GM19023 (cell line): Measurements from ENCODE around the gene MAGI2.
"Not testable (repeated sequence)": the region's sequence is repeated elsewhere in the genome, so short reads cannot be mapped to it uniquely, and the experiment has no call there.

Experiments
- ATAC-seq: cut with Tn5 transposase; IDR thresholded peaks from one replicate; pipeline ENCODE4 v1.9.1; 2021; ENCODE audit warnings: mild to moderate bottlenecking, moderate library complexity; ENCODE audit not compliant: unreplicated experiment

MAGI2 gene

DNA sequence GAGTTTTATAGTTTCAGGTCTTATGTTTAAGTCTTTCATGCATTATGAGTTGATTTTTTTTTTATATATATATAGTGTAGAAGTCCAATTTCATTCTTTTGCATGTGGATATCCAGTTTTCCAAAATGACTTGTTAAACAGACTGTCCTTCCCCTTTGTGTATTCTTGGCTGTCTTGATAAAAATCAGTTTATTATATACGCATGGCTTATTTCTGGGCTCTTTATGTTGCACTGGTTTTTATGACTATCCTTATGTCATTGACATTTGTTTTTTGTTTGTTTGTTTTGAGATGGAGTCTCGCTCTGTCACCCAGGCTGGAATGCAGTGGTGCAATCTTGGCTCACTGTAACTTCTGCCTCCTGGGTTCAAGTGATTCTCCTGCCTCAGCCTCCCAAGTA is 485.9 kb downstream of the MAGI2 start:
- not testable (repeated sequence) for ATAC-seq

DNA sequence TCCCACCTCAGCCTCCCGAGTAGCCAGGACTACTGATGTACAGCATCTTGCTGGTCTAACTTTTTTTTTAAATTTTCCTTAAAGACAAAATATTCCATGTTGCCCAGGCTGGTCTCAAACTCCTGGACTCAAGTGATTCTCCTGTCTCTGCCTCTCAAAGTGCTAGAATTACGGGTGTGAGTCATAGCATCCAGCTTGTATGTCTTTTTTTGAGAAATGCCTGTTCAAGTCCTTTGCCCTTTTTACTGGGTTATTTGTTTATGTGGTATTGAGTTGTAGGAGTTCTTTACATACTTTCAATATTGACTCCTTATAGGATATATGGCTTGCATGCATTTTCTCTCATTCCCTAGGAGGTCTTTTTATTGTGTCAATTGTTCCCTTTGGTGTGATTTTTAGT is 486.4 kb downstream of the MAGI2 start:
- ATAC-seq = no peak

DNA sequence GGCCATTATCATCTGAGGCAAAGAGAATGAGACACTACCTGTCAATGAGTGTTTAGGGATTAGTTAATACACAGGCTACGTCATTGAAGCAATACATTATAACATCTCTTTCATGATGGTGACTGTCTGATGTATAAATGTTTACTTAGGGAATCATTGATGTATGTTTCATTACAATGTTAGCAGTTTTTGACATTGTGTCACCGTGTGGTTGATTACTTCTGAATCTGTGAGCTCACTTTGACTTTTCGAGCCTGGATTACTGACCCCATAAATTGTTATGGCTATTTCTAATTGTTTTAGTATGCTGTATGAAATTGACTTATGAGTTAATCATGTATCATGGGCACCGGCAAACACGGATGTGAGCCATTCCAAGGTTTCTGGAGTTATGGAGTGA is 494.0 kb downstream of the MAGI2 start:
- no peak for ATAC-seq

DNA sequence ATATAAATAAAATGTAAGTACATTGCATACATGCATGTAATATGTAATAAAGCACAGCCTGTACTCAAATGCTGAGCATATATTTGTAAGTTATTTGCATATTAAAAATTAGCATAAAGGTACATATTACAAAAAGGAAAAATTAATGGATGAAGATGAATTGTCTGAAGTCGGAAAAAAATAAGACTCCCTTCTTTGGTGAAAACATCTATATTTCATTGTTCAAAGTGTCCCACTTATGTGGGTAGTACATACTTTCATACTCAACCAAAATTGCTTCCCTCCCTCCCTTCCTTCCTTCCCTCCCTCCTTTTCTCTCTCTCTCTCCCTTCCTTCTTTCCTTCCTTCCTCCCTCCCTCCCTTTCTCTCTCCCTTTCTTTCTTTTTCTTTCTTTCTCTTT is 498.1 kb downstream of the MAGI2 start:
- no peak for ATAC-seq

DNA sequence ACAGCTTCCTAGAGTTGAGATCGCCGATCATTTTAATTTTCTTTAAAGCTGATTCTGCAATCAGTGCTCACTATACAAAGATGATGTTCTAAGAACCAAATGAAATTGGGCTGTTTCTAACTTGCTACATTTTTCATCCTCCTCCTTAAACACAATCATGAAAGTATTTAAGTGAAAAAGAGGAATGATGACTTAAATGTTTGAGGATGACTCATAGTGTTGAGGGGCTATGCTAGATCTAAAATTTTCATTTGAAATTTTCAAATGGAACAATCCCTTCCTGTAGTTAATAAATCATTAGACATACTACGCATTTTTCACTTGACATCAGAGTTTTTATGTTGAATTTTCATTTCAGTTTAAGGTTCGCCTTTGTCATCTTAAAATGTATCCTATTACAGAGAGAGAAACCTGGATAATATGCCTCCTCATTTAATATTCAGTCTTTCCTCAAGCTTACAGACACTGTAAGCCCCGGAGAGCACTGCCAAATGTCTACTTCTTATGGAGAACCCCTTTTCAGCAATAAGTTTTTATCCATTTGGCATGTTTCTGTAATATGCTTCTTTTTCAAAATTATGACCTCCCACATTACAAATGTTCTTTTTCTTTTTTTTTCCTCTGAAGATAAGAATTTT is 499.6 kb downstream of the MAGI2 start:
- ATAC-seq = no peak

DNA sequence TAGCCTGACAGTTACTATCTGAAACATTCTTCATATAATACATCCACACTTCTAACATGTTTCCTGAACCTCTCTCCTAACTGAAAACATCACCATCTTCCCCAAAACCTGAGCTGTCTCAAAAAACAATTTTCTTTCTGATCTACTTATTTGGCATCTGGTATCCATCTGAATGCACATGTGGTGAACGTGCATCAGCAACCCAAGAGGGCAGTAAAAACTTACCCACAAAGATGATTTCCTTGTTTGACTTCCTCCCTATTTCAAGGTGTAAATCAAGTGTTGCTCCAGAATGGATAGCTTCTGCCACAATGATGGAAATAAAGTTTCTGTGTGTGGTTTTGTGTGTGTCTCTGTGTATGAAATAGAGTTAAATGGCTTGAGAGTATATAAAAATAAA is 500.4 kb downstream of the MAGI2 start:
- ATAC-seq = no peak

DNA sequence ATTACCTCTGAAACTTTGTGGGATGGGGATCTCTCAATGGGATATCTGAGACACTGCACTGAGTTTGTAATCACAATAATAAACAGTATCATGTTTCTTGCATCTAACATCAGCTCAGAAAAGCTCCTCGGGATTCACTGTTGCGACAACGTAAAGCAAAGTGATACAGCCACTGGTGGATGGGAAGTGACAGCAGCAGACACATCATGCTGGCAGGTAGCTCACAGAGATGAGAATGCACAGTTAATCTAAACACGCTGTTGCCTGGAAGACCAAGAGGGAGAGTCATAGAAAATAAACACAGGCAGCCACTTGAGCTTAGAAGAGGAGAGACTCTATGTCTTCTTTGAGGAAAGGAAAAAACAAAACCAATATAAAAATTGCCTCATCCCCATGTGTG is 513.8 kb downstream of the MAGI2 start:
- ATAC-seq = no peak

DNA sequence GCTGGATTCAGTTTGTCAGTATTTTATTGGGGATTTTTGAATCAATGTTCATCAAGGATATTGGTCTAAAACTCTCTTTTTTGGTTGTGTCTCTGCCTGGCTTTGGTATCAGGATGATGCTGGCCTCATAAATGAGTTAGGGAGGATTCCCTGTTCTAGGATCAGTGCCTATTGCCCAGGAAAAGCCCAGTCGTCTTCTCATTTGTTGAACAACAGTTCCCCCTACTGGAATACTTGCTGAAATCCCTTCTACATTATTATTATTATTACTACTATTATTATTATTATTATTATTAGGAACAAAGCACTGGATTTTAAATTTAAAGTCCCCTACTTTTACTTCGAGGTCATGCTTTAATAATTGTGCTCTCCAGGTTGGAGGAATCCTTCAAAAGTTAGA is 528.9 kb downstream of the MAGI2 start:
- ATAC-seq = no peak

DNA sequence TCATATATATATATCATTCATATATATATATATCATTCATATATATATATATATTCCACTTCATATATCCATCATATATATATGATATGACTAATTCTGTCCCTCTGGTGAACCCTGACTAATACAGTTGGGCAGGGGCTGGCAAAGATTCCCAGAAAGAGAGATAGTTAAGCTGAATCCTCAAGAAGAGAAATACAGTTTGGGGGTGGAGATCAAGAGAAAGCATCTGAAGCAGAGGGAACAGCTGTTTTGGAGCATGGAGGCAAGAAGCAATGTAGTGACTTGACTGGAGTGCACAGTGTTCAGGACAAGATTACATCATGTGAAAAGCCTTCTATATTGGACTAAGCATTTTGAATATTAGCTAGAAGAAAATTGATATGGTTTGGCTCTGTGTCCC is 540.7 kb downstream of the MAGI2 start:
- no peak for ATAC-seq

DNA sequence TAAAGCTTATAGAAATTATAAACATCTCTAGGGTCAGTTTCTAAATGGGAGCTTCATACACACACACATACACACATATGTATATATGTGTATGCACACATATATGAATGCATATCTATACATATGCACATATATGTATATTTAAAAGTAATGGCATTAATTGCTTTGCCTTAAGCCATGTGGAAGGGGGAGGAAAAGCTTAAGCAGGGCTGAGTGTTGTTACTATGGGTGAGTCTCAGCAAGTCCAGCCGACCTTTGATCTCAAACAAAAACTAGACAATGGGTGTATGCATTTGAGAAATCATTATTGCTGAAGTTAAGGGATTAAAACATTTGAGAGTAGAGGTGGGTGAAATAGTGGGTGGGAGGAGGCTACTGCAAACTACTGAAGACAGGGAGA is 546.7 kb downstream of the MAGI2 start:
- no peak for ATAC-seq

DNA sequence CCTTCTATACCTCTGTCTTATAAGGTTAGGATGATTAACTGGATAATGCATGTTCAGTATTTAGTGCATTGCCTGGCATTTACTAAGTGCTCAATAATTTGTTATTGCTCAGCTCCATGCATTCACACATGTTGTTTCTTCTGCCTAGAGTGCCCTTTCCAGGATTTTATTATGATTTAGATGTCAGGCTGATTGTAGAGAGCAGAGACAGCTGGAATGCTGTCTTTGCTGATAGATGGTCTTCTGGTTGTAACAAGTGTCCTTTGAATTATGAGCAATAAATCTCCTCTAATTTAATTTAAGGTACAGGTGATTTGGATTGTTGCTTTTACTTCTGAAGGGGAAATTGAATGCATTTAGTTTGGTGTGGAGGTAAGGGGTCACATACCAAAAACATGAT is 548.0 kb downstream of the MAGI2 start:
- ATAC-seq = no peak

DNA sequence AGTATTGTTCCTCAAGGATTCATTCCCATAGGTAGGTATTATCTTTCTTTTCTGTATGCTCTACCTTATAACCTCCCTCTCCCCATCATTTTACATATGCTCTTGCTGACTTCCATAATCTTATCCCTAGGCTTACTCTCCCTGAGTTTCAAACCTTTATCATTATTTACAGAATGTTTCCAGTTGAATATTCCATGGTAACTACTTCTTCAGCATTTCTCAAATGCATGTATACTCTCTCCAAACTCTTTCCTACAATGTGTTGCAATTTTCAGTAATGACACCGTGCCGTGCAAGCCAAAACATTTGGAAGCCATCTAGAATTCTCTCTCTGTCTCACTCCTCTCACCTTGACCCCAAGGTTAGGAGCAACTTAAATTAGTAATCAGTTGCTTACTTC is 548.5 kb downstream of the MAGI2 start:
- no peak for ATAC-seq

DNA sequence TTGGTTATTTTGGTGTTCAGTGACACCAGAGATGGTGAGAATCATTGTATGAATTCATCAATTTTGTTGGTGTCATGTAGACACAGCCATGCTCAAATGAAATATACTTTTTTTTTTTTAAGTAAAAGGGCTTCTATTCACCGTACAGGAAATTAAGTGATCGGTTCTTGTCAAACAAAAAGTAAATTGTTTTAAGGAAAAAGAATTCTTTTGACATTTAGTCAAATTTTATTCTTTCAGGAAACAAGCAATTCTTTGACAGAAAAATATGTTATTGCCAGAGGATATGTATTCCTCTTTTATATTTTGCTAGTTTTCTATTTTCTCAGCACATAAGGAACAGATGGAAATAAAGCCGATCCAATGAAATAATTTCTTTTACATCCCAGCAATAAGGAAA is 551.9 kb downstream of the MAGI2 start:
- ATAC-seq = no peak

DNA sequence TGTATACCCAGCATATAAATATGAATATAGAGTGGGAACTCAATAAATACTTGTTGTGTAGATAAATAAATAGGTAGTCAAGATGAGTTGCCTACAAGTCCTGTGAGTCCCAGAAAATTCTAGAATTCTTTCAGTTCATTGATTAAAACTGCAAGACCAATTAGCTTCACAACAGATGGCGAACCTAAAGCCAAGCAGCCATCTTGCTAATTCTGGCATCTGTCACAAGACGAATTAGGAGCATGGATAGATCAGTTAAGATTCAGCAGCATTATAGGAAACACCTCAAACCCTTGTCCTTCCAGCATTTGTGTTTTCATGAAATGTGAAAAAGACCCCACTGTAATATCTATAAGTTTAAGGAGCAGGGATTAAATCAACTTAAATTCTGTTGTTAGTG is 552.7 kb downstream of the MAGI2 start:
- no peak for ATAC-seq

DNA sequence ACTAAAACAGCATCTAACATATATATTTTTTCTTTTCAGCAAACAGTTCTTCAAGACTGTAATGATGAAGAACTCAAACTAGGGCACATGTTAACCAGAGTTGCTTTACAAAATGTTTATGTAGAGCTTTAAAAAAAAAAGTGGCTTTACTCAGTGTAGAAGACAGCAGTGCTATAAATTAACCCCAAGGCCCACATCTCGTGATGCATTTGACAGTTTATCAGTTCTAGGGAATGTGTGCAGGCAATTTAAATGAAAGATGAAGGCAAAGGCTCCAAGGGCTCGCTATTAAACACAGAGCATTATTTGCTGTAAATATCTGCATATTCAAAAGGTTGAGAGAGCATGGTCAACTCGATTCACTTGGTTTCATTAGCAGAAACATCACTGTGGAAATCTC is 558.1 kb downstream of the MAGI2 start:
- no peak for ATAC-seq

DNA sequence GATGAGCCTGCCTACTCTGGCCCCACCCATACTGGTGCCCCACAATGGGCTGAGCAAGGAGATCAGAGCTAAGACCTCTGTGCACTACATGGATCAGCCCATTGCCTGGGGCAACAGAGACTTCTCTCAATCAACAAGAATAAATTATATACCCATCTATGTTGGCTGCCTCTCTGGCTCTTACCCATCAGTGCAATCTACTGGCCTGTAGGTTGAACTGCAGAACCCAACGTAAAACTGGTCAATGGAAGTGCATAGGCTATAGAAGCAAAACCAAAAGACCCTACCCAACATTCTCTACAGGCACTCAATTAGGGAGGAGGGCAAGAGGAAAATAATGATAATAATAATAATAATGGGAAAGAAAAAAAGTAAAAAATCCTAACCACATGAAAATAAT is 574.3 kb downstream of the MAGI2 start:
- ATAC-seq = no peak

DNA sequence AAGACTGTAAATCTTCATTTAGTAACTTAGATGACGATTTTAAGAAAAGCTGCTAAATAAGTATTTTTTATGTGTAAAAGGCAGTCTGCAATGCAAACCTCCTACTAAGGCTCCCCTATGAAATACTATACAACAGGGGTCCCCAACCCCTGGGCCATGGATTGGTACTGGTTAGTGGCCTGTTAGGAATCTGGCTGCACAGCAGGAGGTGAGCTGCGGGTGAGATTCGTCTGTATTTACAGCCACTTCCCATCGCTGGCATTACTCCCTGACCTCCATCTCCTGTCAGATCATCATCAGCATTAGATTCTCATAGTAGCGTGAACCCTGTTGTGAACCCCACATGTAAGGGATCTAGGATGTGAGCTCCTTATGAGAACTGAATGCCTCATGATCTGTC is 580.4 kb downstream of the MAGI2 start:
- no peak for ATAC-seq

DNA sequence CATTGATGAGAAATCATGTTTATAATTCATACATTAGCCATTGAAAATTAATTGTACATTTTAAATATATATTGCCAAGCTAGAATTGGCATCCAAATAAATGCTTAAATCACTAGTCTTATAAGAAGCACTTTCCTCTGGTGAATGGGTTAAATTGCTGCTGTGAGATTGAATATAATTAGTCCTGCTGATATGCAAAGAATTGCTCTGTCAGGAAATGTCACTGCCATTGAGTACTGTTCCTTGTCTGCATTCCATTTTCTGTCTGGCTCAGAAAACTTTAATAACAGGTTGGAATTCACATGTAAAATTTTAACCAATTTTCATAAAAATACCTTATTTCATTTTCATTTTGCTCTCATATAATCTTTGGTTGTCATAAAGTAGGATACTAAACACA is 589.1 kb downstream of the MAGI2 start:
- no peak for ATAC-seq

DNA sequence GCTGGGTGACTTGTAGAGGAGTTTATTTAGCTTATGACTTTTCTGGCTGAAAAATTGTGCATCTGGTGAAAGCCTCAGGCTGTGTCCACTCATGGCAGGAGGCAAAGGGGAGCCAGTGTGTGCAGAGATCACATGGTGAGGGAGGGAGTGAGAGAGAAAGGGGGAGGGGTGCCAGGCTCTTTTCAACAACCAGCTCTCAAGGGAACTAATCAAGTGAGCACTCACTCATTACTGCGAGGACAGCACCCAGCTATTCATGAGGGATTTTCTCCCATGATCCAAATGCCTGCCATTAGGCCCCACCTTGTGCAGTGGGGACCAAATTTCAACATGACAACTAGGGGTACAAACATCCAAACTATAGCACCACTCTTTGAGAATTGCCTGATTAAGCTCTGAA is 590.2 kb downstream of the MAGI2 start:
- no peak for ATAC-seq

DNA sequence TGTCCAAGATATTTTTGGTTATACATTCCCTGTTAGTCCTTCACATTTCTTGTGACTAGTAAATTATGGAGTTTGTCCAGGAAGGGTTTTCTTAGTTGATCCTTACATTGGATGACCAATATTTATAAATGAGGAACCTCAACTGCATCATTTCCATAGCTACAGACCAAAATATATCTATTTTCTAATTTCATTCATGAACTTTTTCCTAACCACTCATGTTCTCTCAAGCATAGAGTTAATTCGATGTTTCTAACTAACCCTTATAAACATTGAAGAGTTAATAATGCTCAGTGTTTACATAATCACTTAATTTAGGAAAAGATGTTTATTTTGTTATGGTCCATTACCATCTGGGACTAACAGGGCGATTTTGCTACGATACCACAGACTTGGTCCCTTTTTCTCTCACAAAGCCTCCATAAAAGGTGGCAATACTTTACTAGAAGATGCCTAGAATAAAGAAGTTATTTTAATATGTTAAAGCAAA is 591.0 kb downstream of the MAGI2 start:
- no peak for ATAC-seq

DNA sequence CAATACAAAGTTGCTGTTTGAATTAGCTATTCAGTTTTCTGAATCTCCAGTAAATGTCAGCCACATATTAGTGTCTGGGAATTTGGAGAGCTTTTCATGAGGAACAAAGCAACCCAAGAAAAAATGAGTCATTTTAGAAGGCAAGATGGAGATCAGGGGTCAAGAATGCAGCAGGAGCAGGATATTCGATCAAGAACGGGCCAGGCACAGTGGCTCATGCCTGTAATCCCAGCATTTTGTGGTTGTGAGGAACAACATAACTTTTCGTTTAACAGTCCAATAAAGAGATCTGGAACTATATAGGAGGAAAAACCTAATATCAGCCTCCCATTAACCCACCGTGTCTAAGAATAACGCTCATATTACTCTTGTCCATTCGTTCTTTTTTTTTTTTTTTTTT is 600.5 kb downstream of the MAGI2 start:
- no peak for ATAC-seq

DNA sequence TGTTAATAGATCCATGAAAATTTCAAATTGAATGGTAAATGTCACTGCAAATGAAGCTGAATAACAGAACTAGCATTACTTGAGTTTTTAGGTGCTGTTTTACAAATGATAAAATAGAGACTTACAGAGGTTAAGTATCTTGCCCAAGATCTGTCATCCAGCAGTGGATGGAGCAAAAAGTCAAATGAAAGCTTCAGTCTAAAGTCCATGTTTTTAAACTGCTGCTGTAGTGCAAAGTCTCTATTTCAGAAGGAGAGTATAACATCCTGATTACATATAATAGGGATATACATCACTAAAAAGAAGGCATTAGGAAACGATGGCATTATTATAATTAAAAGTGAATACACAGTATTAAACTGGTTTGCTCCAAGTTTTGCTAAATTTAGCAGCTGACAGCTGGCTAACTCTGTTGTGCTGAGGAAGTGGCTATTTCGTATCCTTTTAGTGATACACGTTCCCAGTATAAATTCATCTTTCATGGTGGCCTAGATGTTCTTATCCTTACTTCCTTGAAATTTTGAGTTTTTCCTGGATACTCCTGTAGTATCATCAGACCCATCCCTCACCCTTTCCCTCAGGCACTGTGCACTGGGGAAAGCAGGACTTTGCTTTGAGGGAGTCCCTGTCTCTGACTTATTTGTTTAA is 603.2 kb downstream of the MAGI2 start:
- no peak for ATAC-seq

DNA sequence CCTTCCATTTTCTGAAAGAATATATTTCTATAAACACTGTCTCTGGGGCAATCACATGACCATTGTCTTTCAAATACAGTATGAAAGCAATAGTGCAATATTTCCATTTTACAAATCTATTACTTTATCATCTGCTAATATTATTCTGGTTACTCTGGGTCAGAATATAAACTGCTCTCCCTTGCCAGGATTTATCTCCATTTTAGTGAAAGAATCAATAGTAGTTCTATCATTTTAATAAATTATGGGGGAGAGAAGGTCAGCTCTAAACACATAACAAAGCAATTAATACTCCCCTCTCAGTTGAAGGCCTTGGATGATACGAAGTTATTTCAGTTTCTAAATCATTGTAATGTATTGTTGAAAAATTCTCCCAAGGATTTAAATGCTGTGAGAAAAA is 608.3 kb downstream of the MAGI2 start:
- no peak for ATAC-seq
